Neutrophil (primary cell): ENCODE results near the gene JPT1.
A peak's percentile ranks its signal among the peaks of the same experiment; 100 is the strongest.
"Not testable (repeated sequence)": the region's sequence is repeated elsewhere in the genome, so short reads cannot be mapped to it uniquely, and the experiment has no call there.

Source experiments
- H3K27ac ChIP-seq: fragments of 200-600 bp; sonication (generic); 2 replicates; pipeline ENCODE4 v1.5.1; 2016; ENCODE audit warnings: mild to moderate bottlenecking, moderate library complexity
- H3K27me3 ChIP-seq: fragments of 200-600 bp; sonication (generic); 2 replicates; pipeline ENCODE4 v1.6.0; 2016; ENCODE audit warnings: mild to moderate bottlenecking
- H3K36me3 ChIP-seq: fragments of 200-600 bp; sonication (generic); 2 replicates; pipeline ENCODE4 v1.5.1; 2017
- H3K4me1 ChIP-seq, 2 experiments: fragments of 200-600 bp in 1 of 2; sonication (generic) in 1 of 2; 1 replicate in 1 of 2; 2 replicates in 1 of 2; pipeline versions ENCODE4 v1.5.1 to v1.6.1; 2013 to 2016; ENCODE audit warnings: low read depth in 1 of 2, low read length in 1 of 2, mild to moderate bottlenecking in 1 of 2, moderate library complexity in 1 of 2; ENCODE audit not compliant: control insufficient read depth in 1 of 2, insufficient read depth in 1 of 2
- H3K4me3 ChIP-seq, 2 experiments: fragments of 200-600 bp in 1 of 2; sonication (generic) in 1 of 2; 1 replicate in 1 of 2; 2 replicates in 1 of 2; pipeline ENCODE4 v1.5.1; 2013 to 2016; ENCODE audit warnings: low read depth in 1 of 2, low read length in 1 of 2, mild to moderate bottlenecking in 1 of 2, moderate library complexity in 1 of 2
- H3K9me3 ChIP-seq: fragments of 200-600 bp; sonication (generic); 2 replicates; pipeline ENCODE4 v1.5.1; 2016
- CTCF ChIP-seq: fragments of 200-600 bp; sonication (generic); IDR thresholded peaks from 2 replicates; pipeline ENCODE4 v1.5.1; 2016; ENCODE audit warnings: antibody characterized with exemption

Gene JPT1

GRCh38 chr17:75163074-75163473, 8.8 kb upstream of the JPT1 start:
- no peak for TF ChIP-seq CTCF
- H3K27ac ChIP-seq = no peak overlapping the region
- peaks cover 17% of the 10 kb centered on the region for H3K36me3 ChIP-seq
- H3K27me3 ChIP-seq = no peaks in the 10 kb centered on the region
- H3K4me3 ChIP-seq = no peak overlapping the region
- no peaks in the 10 kb centered on the region for H3K4me1 ChIP-seq
- H3K9me3 ChIP-seq = no peaks in the 10 kb centered on the region

GRCh38 chr17:75160211-75160610, 5.9 kb upstream of the JPT1 start:
- TF ChIP-seq CTCF = no peak
- no peak overlapping the region for H3K27ac ChIP-seq
- no peaks in the 10 kb centered on the region for H3K9me3 ChIP-seq
- H3K27me3 ChIP-seq = no peaks in the 10 kb centered on the region
- H3K36me3 ChIP-seq = peaks cover 2% of the 10 kb centered on the region
- peaks cover 3 to 4% of the 10 kb centered on the region in 2 experiments for H3K4me1 ChIP-seq
- no peak overlapping the region for H3K4me3 ChIP-seq

GRCh38 chr17:75159196-75160031, 5.1 kb upstream of the JPT1 start:
- H3K27ac ChIP-seq = no peak overlapping the region
- TF ChIP-seq CTCF = no peak

GRCh38 chr17:75158480-75158879, 4.2 kb upstream of the JPT1 start:
- H3K27ac ChIP-seq, H3K9me3 ChIP-seq, H3K27me3 ChIP-seq, H3K36me3 ChIP-seq, H3K4me3 ChIP-seq: not testable (repeated sequence)
- peaks cover 11 to 14% of the 10 kb centered on the region in 2 experiments for H3K4me1 ChIP-seq

More at GRCh38 chr17:75159196-75160031, 5.1 kb upstream of the JPT1 start:
- Histone ChIP-seq H3K36me3 (no peaks in the 10 kb centered on the region), H3K27me3 (no peaks in the 10 kb centered on the region), H3K4me1 (peaks cover 10 to 11% of the 10 kb centered on the region in 2 experiments), H3K9me3 (no peaks in the 10 kb centered on the region), H3K4me3 (no peak overlapping the region)

- Histone ChIP-seq H3K4me3 (peak overlapping the region; percentile 90 to 93), H3K9me3 (no peaks in the 10 kb centered on the region), H3K27me3 (no peaks in the 10 kb centered on the region), H3K36me3 (no peaks in the 10 kb centered on the region), H3K27ac (peak overlapping the region; percentile 84), H3K4me1 (peaks cover 20 to 23% of the 10 kb centered on the region in 2 experiments)
- no peak for TF ChIP-seq CTCF
Measured at GRCh38 chr17:75155191-75155601, 884 bp upstream of the JPT1 start.

- Histone ChIP-seq H3K4me3 (peak overlapping the region; percentile 90 to 93), H3K9me3 (no peaks in the 10 kb centered on the region), H3K36me3 (no peaks in the 10 kb centered on the region), H3K27ac (peak overlapping the region; percentile 84), H3K27me3 (no peaks in the 10 kb centered on the region), H3K4me1 (peaks cover 20 to 23% of the 10 kb centered on the region in 2 experiments)
- no peak for TF ChIP-seq CTCF
Measured at GRCh38 chr17:75153780-75154194, 525 bp downstream of the JPT1 start.
